Neural cell (in vitro differentiated cells): Measurements from ENCODE around the gene DHRS12.

Experiments used
- CTCF ChIP-seq: fragments of 450-650 bp; IDR thresholded peaks from 2 replicates; pipeline ENCODE4 v1.5.1; 2014; ENCODE audit warnings: antibody characterized with exemption, mild to moderate bottlenecking, moderate library complexity; ENCODE audit not compliant: poor library complexity, severe bottlenecking
- EZH2 ChIP-seq: fragments of 200-600, 300-800 bp; shearing (Covaris generic), sonication (generic); IDR thresholded peaks from 2 replicates; pipeline ENCODE4 v1.6.1; 2014; ENCODE audit warnings: antibody characterized with exemption, low read length, borderline replicate concordance, mild to moderate bottlenecking; ENCODE audit not compliant: insufficient read depth, poor library complexity, severe bottlenecking
- POLR2AphosphoS5 ChIP-seq: IDR thresholded peaks from 2 replicates; pipeline ENCODE4 v1.6.1; 2012
- REST ChIP-seq: IDR thresholded peaks from 2 replicates; pipeline ENCODE4 v1.6.1; 2012; ENCODE audit warnings: borderline replicate concordance
- SMC3 ChIP-seq: fragments of 450-650 bp; conservative IDR thresholded peaks from 2 replicates; pipeline ENCODE4 v1.6.1; 2014; ENCODE audit warnings: antibody characterized with exemption, mild to moderate bottlenecking, moderate library complexity; ENCODE audit not compliant: poor library complexity
- TAF1 ChIP-seq: IDR thresholded peaks from 2 replicates; pipeline ENCODE4 v1.6.1; 2012; ENCODE audit warnings: low read depth

GRCh38 chr13:51785712-51786424, 18.1 kb downstream of the DHRS12 start:
- TF ChIP-seq REST (no peak), CTCF (no peak), POLR2AphosphoS5 (no peak), EZH2 (no peak), TAF1 (no peak), SMC3 (no peak)
